ENCODE data around the gene FSTL5. TPM values are rescaled to one million over a fixed set of nuclear protein-coding genes. Genes with fewer than 3 reads are reported as not detected.

FSTL5 gene
- total RNA-seq, 2 experiments from 2014 or later: not detected

GRCh38 chr4:161345741-161346140 lies 818.1 kb downstream of the FSTL5 start:
- H3K27me3 Mint-ChIP-seq (ENCODE audit: low read depth): no peaks in the 10 kb centered on the region
- CTCF ChIA-PET: no interaction called here
- no peak overlapping the region for H3K4me3 Mint-ChIP-seq

DNA sequence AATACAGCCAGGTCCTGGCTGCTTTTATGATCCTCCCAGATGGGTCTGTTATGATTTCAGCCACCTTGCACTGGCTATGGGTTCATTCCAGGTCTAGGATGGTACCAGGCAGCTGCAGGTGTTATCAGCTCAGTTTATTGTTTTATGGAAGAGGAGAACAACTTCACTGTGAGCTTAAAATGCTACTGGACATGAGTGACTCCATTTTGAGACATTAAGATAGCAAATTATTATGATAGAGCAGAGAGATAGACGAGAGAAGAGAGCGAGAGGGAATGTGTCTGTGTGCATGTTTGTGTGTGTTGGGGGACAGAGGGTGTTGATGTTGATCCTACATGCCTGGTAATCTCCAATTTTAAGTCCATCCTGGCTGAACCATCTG lies 820.2 kb downstream of the FSTL5 start:
- ChIA-PET POLR2A (no interaction called here), CTCF (no interaction called here)
- ATAC-seq: no peak
- no peak for DNase-seq
- H3K4me3 Mint-ChIP-seq: no peak overlapping the region
- H3K36me3 Mint-ChIP-seq (ENCODE audit: low read depth): no peaks in the 10 kb centered on the region
- no peaks in the 10 kb centered on the region for H3K27me3 Mint-ChIP-seq (ENCODE audit: low read depth)
- no peaks in the 10 kb centered on the region for H3K9me3 Mint-ChIP-seq (ENCODE audit: insufficient read depth)
- H3K4me1 Mint-ChIP-seq (ENCODE audit: low read depth): no peaks in the 10 kb centered on the region
- no peak overlapping the region for H3K27ac Mint-ChIP-seq

More at GRCh38 chr4:161345741-161346140, 818.1 kb downstream of the FSTL5 start:
- H3K27ac Mint-ChIP-seq: no peak overlapping the region
- no peaks in the 10 kb centered on the region for H3K36me3 Mint-ChIP-seq (ENCODE audit: low read depth)
- H3K4me1 Mint-ChIP-seq (ENCODE audit: low read depth): no peaks in the 10 kb centered on the region
- no peak for ATAC-seq
- POLR2A ChIA-PET: no interaction called here
- H3K9me3 Mint-ChIP-seq (ENCODE audit: insufficient read depth): no peaks in the 10 kb centered on the region
- no peak for DNase-seq

- DNase-seq (no peak), ATAC-seq (no peak)
- no peak overlapping the region for H3K4me3 Mint-ChIP-seq
- H3K9me3 Mint-ChIP-seq (ENCODE audit: insufficient read depth): no peaks in the 10 kb centered on the region
- POLR2A ChIA-PET: no interaction called here
- H3K36me3 Mint-ChIP-seq (ENCODE audit: low read depth): no peaks in the 10 kb centered on the region
- no peak overlapping the region for H3K27ac Mint-ChIP-seq
- no peaks in the 10 kb centered on the region for H3K27me3 Mint-ChIP-seq (ENCODE audit: low read depth)
- CTCF ChIA-PET: no interaction called here
- no peaks in the 10 kb centered on the region for H3K4me1 Mint-ChIP-seq (ENCODE audit: low read depth)
Observed at GRCh38 chr4:161342881-161343568, 820.8 kb downstream of the FSTL5 start.

DNA sequence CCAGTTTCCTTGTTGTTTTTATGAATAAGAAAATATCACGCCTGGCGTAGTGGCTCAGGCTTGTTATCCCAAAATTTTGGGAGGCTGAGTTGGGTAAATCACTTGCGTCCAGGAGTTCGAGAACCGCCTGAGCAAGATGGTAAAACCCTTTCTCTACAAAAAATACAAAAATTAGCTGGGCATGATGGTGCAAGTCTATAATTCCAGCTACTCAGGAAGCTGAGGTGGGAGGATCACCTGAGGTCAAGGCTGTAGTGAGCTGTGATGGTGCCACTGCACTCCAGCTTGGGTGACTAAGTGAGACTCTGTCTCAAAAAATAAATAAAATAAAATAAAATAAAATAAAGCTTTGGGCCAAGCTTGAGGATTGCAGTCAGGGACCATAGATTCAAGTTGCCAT lies 827.2 kb downstream of the FSTL5 start:
- POLR2A ChIA-PET: no interaction called here
- ATAC-seq (no peak), DNase-seq (no peak)
- CTCF ChIA-PET: no interaction called here
- H3K4me3 Mint-ChIP-seq: no peak overlapping the region
- H3K9me3 Mint-ChIP-seq (ENCODE audit: insufficient read depth): no peaks in the 10 kb centered on the region
- no peaks in the 10 kb centered on the region for H3K4me1 Mint-ChIP-seq (ENCODE audit: low read depth)
- no peaks in the 10 kb centered on the region for H3K27me3 Mint-ChIP-seq (ENCODE audit: low read depth)
- no peaks in the 10 kb centered on the region for H3K36me3 Mint-ChIP-seq (ENCODE audit: low read depth)
- H3K27ac Mint-ChIP-seq: no peak overlapping the region

DNA sequence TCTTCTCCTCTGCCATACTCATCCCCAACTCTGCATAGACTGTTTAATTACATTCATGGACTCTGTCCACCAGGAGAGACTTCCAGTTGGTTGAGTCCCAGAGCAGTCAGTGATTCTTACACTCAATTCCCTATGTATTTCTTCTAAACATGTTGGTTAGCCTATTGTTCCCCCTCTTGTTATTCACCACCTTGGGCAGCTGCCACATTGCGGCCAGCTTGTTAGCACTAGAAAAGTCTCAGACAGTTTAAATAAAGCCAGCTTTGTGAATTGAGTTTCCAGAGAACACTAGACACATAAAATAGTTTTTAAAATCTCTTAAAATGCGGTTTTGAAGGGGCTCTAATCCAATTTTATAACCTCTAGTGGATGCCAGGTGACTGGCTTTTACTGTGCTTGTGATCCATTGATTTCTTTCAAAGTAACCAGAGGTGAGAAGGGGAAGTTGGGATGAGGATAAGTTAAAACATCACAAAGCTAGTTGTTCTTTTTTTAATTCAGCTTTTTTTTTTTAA lies 827.7 kb downstream of the FSTL5 start:
- ATAC-seq: no peak
- CTCF ChIA-PET: no interaction called here
- no peak for DNase-seq
- POLR2A ChIA-PET: no interaction called here
- H3K4me3 Mint-ChIP-seq: no peak overlapping the region
- H3K27ac Mint-ChIP-seq: no peak overlapping the region
- H3K36me3 Mint-ChIP-seq (ENCODE audit: low read depth): no peaks in the 10 kb centered on the region
- H3K4me1 Mint-ChIP-seq (ENCODE audit: low read depth): no peaks in the 10 kb centered on the region
- no peaks in the 10 kb centered on the region for H3K9me3 Mint-ChIP-seq (ENCODE audit: insufficient read depth)
- H3K27me3 Mint-ChIP-seq (ENCODE audit: low read depth): no peaks in the 10 kb centered on the region
